HepG2 (cell line): Measurements from ENCODE around the gene DAD1. TPM values are rescaled to one million over a fixed set of nuclear protein-coding genes. Genes with fewer than 3 reads are reported as not detected.
A peak's percentile ranks its signal among the peaks of the same experiment; 100 is the strongest.

Experiments used
- ATAC-seq: fragments of 200-7000 bp; cut with Tn5 transposase; 3 replicates; pipeline ENCODE4 v1.9.1; 2020; ENCODE audit warnings: mild to moderate bottlenecking, moderate library complexity
- BruUV-seq: library from RNA; stranded (reverse); fragments of 400-500 nt; replicated peaks from 2 replicates; lab custom pipeline; 2021; lab: Mats Ljungman, UMichigan
- CTCF ChIA-PET: fragments of 300-600 bp; formaldehyde crosslinking; extraction: SDS; loops from one replicate; lab custom pipeline; 2021; ENCODE audit warnings: low total read pairs, inconsistent platforms, low intra/inter-chr PET ratio; lab: Yijun Ruan, JAX
- POLR2A ChIA-PET: fragments of 350-600 bp; sonication (Branson Sonifier 250); formaldehyde crosslinking; loops from one replicate; lab custom pipeline; 2020; ENCODE audit warnings: antibody characterized with exemption, inconsistent platforms; lab: Yijun Ruan, JAX
- DNase-seq: peaks from one replicate; pipeline ENCODE4 v3.0.0-alpha.2; 2015; ENCODE audit warnings: low spot score
- FAIRE-seq: peaks from 3 replicates; lab custom pipeline; 2011; peaks lifted over from hg19 to GRCh38; lab: Jason Lieb, UNC
- H2AFZ ChIP-seq: one replicate; pipeline ENCODE4 v1.6.1; 2011; ENCODE audit warnings: low read length, inconsistent platforms
- H3K27ac ChIP-seq: fragments of 300-600 bp; 3 replicates; pipeline ENCODE4 v1.8.0; 2011; ENCODE audit warnings: mixed run types, mild to moderate bottlenecking, mixed read lengths, low read length, inconsistent platforms; ENCODE audit not compliant: insufficient read depth; ENCODE audit errors: extremely low read length
- H3K27me3 ChIP-seq, 2 experiments: fragments of 200-600 bp in 1 of 2; 2 replicates in 1 of 2; 3 replicates in 1 of 2; pipeline versions ENCODE4 v1.6.0 to v1.8.0; 2011; ENCODE audit warnings: low read length in 2 of 2, mild to moderate bottlenecking in 2 of 2, moderate library complexity in 2 of 2, inconsistent platforms in 1 of 2; ENCODE audit not compliant: insufficient read depth in 2 of 2, control insufficient read depth in 1 of 2
- H3K36me3 ChIP-seq, 2 experiments: fragments of 200-600 bp in 1 of 2; replicated peaks in 1 of 2; 2 replicates in 1 of 2; 3 replicates in 1 of 2; pipeline versions ENCODE4 v1.5.1 to v1.8.0; 2011; ENCODE audit warnings: low read length in 2 of 2, inconsistent platforms in 1 of 2; ENCODE audit not compliant: insufficient read depth in 2 of 2, control insufficient read depth in 1 of 2
- H3K4me1 ChIP-seq: 2 replicates; pipeline ENCODE4 v1.5.1; 2012; ENCODE audit warnings: low read length, inconsistent platforms; ENCODE audit not compliant: insufficient read depth
- H3K4me2 ChIP-seq: 2 replicates; pipeline ENCODE4 v1.6.0; 2011; ENCODE audit warnings: low read depth, low read length, inconsistent platforms
- H3K4me3 ChIP-seq, 3 experiments: fragments of 200-600 bp in 1 of 3; sonication (generic), shearing (Covaris generic) in 1 of 3; replicated peaks in 1 of 3; 2 replicates each; pipeline ENCODE4 v1.5.1; 2011 to 2016; ENCODE audit warnings: low read length in 3 of 3, inconsistent platforms in 2 of 3, low read depth in 2 of 3, mild to moderate bottlenecking in 2 of 3, control low read depth in 1 of 3, mixed read lengths in 1 of 3; ENCODE audit not compliant: insufficient read depth in 1 of 3
- H3K79me2 ChIP-seq: one replicate; pipeline ENCODE4 v1.6.1; 2011; ENCODE audit warnings: low read length, inconsistent platforms; ENCODE audit not compliant: insufficient read depth
- H3K9ac ChIP-seq: 2 replicates; pipeline ENCODE4 v1.6.0; 2011; ENCODE audit warnings: mild to moderate bottlenecking, low read depth, low read length, inconsistent platforms; ENCODE audit not compliant: insufficient read depth
- H3K9me3 ChIP-seq: 2 replicates; pipeline ENCODE4 v1.5.1; 2012; ENCODE audit warnings: mild to moderate bottlenecking, low read length
- H4K20me1 ChIP-seq: 2 replicates; pipeline ENCODE4 v1.6.0; 2011; ENCODE audit warnings: inconsistent platforms, mild to moderate bottlenecking, low read length, moderate library complexity; ENCODE audit not compliant: insufficient read depth
- ESRRA ChIP-seq: sonication (generic); formaldehyde crosslinking; IDR thresholded peaks from 2 replicates; pipeline ENCODE4 v1.5.1; 2020; ENCODE audit warnings: mild to moderate bottlenecking, low read depth, missing genetic modification reagents
- MTF2 ChIP-seq: sonication (generic); formaldehyde crosslinking; IDR thresholded peaks from 2 replicates; pipeline ENCODE4 v1.5.0; 2020; ENCODE audit warnings: missing genetic modification reagents, borderline replicate concordance
- POLR2AphosphoS2 ChIP-seq: IDR thresholded peaks from 2 replicates; pipeline ENCODE4 v1.6.1; 2011; ENCODE audit warnings: low read depth, low read length, improper control_type of control experiment
- REL ChIP-seq: sonication (generic); formaldehyde crosslinking; conservative IDR thresholded peaks from 2 replicates; pipeline ENCODE4 v1.8.0; 2022; ENCODE audit warnings: mild to moderate bottlenecking, missing genetic modification reagents, moderate library complexity
- SP2 ChIP-seq: sonication (generic); formaldehyde crosslinking; IDR thresholded peaks from 2 replicates; pipeline ENCODE4 v1.5.1; 2020; ENCODE audit warnings: mild to moderate bottlenecking, missing genetic modification reagents
- ZNF367 ChIP-seq: sonication (generic); formaldehyde crosslinking; IDR thresholded peaks from 2 replicates; pipeline ENCODE4 v1.4.0; 2020; ENCODE audit warnings: missing genetic modification reagents, borderline replicate concordance
- ZNF530 ChIP-seq: sonication (generic); formaldehyde crosslinking; IDR thresholded peaks from 2 replicates; pipeline ENCODE4 v1.5.0; 2020; ENCODE audit warnings: low read depth, mild to moderate bottlenecking, missing genetic modification reagents
- WGBS: methylation state at CpG from one replicate; pipeline ENCODE4 v1.1.6; 2017; ENCODE audit warnings: low lambda C conversion rate; 5-methylcytosine and 5-hydroxymethylcytosine counted together
- in situ Hi-C: cut with HindIII; loops from 2 replicates; pipeline ENCODE4 v1.10.0; 2017; ENCODE audit warnings: low pct_unique_long_range_greater_than_20kb; ENCODE audit not compliant: extremely low pct_ligation_motif_present
- intact Hi-C: fragments of 100-400 bp; cut with micrococcal nuclease; formaldehyde crosslinking; loops from one replicate; pipeline ENCODE4 v1.10.0; 2022; ENCODE audit not compliant: unreplicated experiment
- polyA plus RNA-seq, 8 experiments: library from polyadenylated mRNA; depleted of rRNA in 3 of 8; stranded (reverse) in 7 of 8; unstranded in 1 of 8; fragments of >200 nt; fragmentation: Illumina TruSeq in 4 of 8; extraction: Trizol in 4 of 8; gene quantifications; 2 replicates each; pipeline versions ENCODE4 v1.2.1 to v1.2.3, GENCODE V29; 2011 to 2016; ENCODE audit warnings: low read depth in 4 of 8, missing spikeins in 1 of 8, mixed read lengths in 1 of 8; ENCODE audit not compliant: insufficient read depth in 1 of 8
- total RNA-seq, 5 experiments: library from RNA; depleted of rRNA; stranded (reverse); fragments of >200 nt; fragmentation: Illumina TruSeq; extraction: Trizol; gene quantifications; 2 replicates each; pipeline ENCODE4 v1.2.3, GENCODE V29; 2016; ENCODE audit warnings: low read depth in 1 of 5
- TF ChIP-seq, protein P1 (sequence below): sonication (generic); formaldehyde crosslinking; conservative IDR thresholded peaks from 2 replicates; pipeline ENCODE4 v1.8.1; 2023; ENCODE audit warnings: missing genetic modification reagents
- TF ChIP-seq, protein P2 (sequence below): sonication (generic); formaldehyde crosslinking; IDR thresholded peaks from 2 replicates; pipeline ENCODE4 v1.4.0; 2020; ENCODE audit warnings: missing genetic modification reagents, borderline replicate concordance
- TF ChIP-seq, protein P3 (sequence below): sonication (generic); formaldehyde crosslinking; IDR thresholded peaks from 2 replicates; pipeline ENCODE4 v1.5.0; 2020; ENCODE audit warnings: missing genetic modification reagents, mild to moderate bottlenecking, borderline replicate concordance

The DAD1 gene
- total and polyA plus RNA-seq, 2 of the 13 experiments (the other 11 are each of a cell fraction or from before 2014, with no cell fraction given): 558 to 626 TPM

DNA sequence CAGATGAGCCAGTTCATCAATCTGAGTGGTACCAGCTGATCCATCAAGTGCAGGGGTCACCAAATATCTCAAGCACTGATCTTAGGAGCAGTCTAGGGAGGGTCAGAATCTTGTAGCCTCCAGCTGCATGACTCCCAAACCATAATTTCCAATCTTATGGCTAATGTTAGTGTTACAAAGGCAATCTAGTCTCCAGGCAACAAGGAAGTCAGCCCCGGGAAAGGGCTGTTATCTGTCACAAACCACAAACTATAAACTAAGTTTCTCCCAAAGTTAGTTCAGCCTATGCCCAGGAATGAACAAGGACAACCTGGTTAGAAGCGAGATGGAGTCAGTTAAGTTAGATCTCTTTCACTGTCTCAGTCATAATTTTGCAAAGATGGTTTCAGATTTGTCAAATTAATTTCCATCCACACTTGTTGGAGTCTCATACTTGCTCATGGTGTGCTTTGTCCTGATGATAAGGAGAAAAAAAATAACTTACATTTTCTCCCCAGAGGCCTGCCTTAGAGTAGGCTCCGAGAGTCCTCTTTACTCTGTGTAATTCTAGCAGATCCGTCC, 5.2 kb upstream of the DAD1 start:
- peaks cover 32% of the 10 kb centered on the region for H3K4me1 ChIP-seq
- H3K79me2 ChIP-seq: peaks cover 6% of the 10 kb centered on the region
- ATAC-seq: no peak
- no peak overlapping the region for H3K4me2 ChIP-seq
- no peaks in the 10 kb centered on the region for H3K36me3 ChIP-seq
- H3K27me3 ChIP-seq: peaks cover 0 to 21% of the 10 kb centered on the region in 2 experiments; a peak in 2 of 5 replicates
- POLR2A ChIA-PET: interaction anchor here (0.7 to 1.1 kb wide), 2 partner anchors 32 to 172 kb away, joined by 3 to 5 read pairs; partner anchors contain the start of gene OXA1L
- WGBS: 28% methylated on average over 4 of the region's 4 CpGs
- BruUV-seq: no TSS peak
- H3K9me3 ChIP-seq: no peaks in the 10 kb centered on the region
- no peak for FAIRE-seq
- in situ Hi-C loops: loop anchor here (25.0 kb wide), 1 partner anchor 1518 kb away; the partner anchor contains the start of genes DCAF11 and NRL
- H4K20me1 ChIP-seq: no peaks in the 10 kb centered on the region
- CTCF ChIA-PET: no interaction called here
- no peak overlapping the region for H2AFZ ChIP-seq
- DNase-seq: no peak
- no peak overlapping the region for H3K9ac ChIP-seq
- TF ChIP-seq ZNF530 (CRISPR knock-in tag): no peak
- TF ChIP-seq, protein P1, sequence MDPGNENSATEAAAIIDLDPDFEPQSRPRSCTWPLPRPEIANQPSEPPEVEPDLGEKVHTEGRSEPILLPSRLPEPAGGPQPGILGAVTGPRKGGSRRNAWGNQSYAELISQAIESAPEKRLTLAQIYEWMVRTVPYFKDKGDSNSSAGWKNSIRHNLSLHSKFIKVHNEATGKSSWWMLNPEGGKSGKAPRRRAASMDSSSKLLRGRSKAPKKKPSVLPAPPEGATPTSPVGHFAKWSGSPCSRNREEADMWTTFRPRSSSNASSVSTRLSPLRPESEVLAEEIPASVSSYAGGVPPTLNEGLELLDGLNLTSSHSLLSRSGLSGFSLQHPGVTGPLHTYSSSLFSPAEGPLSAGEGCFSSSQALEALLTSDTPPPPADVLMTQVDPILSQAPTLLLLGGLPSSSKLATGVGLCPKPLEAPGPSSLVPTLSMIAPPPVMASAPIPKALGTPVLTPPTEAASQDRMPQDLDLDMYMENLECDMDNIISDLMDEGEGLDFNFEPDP (CRISPR knock-in tag): 0 out of 2 replicates have a peak, but pooled peaks have one; percentile 41
- no peak for TF ChIP-seq MTF2 (CRISPR knock-in tag)
- TF ChIP-seq REL (CRISPR knock-in tag): no peak
- TF ChIP-seq ZNF367 (CRISPR knock-in tag): no peak
- TF ChIP-seq, all 625 proteins: peak for 1
- Histone ChIP-seq H3K27ac (no peak overlapping the region), H3K4me3 (no peak overlapping the region)
- intact Hi-C loops: no loop called here

DNA sequence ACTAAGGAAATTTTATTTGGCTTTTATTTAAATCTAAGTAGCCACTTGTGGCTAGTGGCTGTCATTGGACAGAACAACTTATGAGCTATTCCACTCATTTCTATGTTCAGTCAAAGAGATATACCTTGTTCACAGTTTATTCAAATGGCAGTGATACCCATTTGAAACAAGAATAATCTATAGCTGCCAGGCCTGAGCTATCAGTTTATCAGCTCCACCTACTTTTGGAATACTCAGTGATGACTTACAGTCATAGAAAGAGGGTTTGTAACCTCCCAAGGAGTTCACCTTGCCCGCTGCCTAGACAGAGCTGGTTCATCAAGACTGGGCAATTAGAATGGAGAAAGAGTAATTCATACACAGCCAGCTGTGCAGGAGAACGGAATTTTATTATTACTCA, 4.6 kb upstream of the DAD1 start:
- Histone ChIP-seq H3K79me2 (peaks cover 6% of the 10 kb centered on the region), H3K4me3 (no peak overlapping the region), H3K27ac (no peak overlapping the region), H3K9ac (no peak overlapping the region), H3K4me1 (peaks cover 25% of the 10 kb centered on the region), H2AFZ (no peak overlapping the region), H3K9me3 (no peaks in the 10 kb centered on the region), H3K4me2 (no peak overlapping the region), H3K27me3 (peaks cover 0 to 25% of the 10 kb centered on the region in 2 experiments; a peak in 2 of 5 replicates), H3K36me3 (no peaks in the 10 kb centered on the region), H4K20me1 (no peaks in the 10 kb centered on the region)
- in situ Hi-C loops: loop anchor here (25.0 kb wide), 1 partner anchor 1519 kb away; the partner anchor contains the start of genes DCAF11 and NRL
- ATAC-seq (no peak), FAIRE-seq (no peak), DNase-seq (no peak)
- WGBS: 14% methylated on average over 2 of the region's 2 CpGs
- BruUV-seq: no TSS peak
- CTCF ChIA-PET: no interaction called here
- POLR2A ChIA-PET: interaction anchor here (0.7 to 1.1 kb wide), 2 partner anchors 31 to 173 kb away, joined by 3 to 5 read pairs; partner anchors contain the start of gene OXA1L
- intact Hi-C loops: no loop called here
- TF ChIP-seq, protein P2, sequence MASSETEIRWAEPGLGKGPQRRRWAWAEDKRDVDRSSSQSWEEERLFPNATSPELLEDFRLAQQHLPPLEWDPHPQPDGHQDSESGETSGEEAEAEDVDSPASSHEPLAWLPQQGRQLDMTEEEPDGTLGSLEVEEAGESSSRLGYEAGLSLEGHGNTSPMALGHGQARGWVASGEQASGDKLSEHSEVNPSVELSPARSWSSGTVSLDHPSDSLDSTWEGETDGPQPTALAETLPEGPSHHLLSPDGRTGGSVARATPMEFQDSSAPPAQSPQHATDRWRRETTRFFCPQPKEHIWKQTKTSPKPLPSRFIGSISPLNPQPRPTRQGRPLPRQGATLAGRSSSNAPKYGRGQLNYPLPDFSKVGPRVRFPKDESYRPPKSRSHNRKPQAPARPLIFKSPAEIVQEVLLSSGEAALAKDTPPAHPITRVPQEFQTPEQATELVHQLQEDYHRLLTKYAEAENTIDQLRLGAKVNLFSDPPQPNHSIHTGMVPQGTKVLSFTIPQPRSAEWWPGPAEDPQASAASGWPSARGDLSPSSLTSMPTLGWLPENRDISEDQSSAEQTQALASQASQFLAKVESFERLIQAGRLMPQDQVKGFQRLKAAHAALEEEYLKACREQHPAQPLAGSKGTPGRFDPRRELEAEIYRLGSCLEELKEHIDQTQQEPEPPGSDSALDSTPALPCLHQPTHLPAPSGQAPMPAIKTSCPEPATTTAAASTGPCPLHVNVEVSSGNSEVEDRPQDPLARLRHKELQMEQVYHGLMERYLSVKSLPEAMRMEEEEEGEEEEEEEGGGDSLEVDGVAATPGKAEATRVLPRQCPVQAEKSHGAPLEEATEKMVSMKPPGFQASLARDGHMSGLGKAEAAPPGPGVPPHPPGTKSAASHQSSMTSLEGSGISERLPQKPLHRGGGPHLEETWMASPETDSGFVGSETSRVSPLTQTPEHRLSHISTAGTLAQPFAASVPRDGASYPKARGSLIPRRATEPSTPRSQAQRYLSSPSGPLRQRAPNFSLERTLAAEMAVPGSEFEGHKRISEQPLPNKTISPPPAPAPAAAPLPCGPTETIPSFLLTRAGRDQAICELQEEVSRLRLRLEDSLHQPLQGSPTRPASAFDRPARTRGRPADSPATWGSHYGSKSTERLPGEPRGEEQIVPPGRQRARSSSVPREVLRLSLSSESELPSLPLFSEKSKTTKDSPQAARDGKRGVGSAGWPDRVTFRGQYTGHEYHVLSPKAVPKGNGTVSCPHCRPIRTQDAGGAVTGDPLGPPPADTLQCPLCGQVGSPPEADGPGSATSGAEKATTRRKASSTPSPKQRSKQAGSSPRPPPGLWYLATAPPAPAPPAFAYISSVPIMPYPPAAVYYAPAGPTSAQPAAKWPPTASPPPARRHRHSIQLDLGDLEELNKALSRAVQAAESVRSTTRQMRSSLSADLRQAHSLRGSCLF: no peak
- TF ChIP-seq, protein P3, sequence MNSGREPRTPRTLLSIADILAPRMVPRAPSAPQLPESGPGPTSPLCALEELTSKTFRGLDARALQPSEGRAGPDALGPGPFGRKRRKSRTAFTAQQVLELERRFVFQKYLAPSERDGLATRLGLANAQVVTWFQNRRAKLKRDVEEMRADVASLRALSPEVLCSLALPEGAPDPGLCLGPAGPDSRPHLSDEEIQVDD (CRISPR knock-in tag): no peak
- TF ChIP-seq ESRRA (CRISPR knock-in tag): no peak
- no peak for TF ChIP-seq POLR2AphosphoS2
- TF ChIP-seq SP2 (CRISPR knock-in tag): no peak
